ENCODE data around the gene ZNF565. TPM values are rescaled to one million over a fixed set of nuclear protein-coding genes. Genes with fewer than 3 reads are reported as not detected.

ZNF565 gene
- total and polyA plus RNA-seq, 3 donors from 2014 or later: 7.7 to 11.6 (median 10.3) TPM

DNA sequence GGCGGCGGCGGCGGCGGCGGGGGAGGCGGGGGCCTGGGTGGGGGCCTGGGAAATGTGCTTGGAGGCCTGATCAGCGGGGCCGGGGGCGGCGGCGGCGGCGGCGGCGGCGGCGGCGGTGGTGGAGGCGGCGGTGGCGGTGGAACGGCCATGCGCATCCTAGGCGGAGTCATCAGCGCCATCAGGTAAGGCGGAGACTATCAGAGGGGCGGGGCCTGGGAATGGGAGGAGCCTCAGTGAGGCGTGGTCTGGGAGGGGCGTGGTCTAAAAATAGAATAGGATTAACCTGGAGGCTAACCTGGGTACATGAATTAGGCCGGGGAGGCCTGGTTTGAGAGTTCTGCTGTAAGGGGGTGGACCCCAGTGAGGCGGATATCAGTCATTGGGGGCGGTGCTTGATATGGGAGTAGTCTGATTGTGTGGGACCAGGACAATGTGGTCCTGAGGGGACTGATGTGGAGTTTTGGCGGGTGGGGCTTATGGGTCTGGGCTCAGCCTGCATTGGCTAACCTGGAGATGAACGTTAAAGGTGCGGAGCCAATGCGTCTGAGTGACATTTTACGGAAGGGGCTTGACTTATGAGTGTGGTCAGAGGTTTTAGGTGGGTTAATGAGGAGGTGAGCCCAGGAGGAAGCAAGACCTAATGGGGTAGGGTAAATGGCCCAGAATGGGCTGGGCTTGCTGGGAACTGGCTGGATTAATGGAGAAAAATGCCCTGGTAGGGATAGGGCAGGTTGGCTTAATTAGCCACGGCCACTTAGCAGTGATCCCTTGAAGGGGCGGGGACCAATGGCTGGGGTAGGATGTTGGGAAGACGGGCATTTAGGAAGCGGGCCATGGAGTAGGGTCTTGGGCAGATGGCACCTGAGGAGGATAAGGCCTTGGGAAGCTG is 73.2 kb downstream of the ZNF565 start:
- intact Hi-C loops (cut with DNase I; ENCODE audit: low total_unique reads): no loop called here
- Histone ChIP-seq H3K27ac (peak overlapping the region; percentile 95 to 96), H3K27me3 (no peaks in the 10 kb centered on the region), H3K9me3 (no peaks in the 10 kb centered on the region), H3K36me3 (ENCODE audit: low read depth, missing control alignments) (no peaks in the 10 kb centered on the region), H3K4me1 (peaks cover 8% of the 10 kb centered on the region), H3K4me3 (peak overlapping the region; percentile 87 to 94)
- TF ChIP-seq, protein P1, sequence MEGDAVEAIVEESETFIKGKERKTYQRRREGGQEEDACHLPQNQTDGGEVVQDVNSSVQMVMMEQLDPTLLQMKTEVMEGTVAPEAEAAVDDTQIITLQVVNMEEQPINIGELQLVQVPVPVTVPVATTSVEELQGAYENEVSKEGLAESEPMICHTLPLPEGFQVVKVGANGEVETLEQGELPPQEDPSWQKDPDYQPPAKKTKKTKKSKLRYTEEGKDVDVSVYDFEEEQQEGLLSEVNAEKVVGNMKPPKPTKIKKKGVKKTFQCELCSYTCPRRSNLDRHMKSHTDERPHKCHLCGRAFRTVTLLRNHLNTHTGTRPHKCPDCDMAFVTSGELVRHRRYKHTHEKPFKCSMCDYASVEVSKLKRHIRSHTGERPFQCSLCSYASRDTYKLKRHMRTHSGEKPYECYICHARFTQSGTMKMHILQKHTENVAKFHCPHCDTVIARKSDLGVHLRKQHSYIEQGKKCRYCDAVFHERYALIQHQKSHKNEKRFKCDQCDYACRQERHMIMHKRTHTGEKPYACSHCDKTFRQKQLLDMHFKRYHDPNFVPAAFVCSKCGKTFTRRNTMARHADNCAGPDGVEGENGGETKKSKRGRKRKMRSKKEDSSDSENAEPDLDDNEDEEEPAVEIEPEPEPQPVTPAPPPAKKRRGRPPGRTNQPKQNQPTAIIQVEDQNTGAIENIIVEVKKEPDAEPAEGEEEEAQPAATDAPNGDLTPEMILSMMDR (IDR thresholded peaks at IDR 0.05): no peak
- peak; percentile 49 for TF ChIP-seq POLR2A (IDR thresholded peaks at IDR 0.05)
- WGBS, 2 donors: 22 to 23% methylated on average over 29 to 34 of the region's 42 CpGs
- peak; percentile 91 for DNase-seq

- WGBS, 2 donors: 0% methylated on average over 9 to 31 of the region's 31 CpGs
- Histone ChIP-seq H3K9me3 (no peaks in the 10 kb centered on the region), H3K36me3 (ENCODE audit: low read depth, missing control alignments) (no peaks in the 10 kb centered on the region), H3K27ac (peak overlapping the region; percentile 95 to 96), H3K4me3 (peak overlapping the region; percentile 87 to 94), H3K4me1 (peaks cover 8% of the 10 kb centered on the region), H3K27me3 (no peaks in the 10 kb centered on the region)
- TF ChIP-seq, protein P1 (IDR thresholded peaks at IDR 0.05): no peak
- no peak for TF ChIP-seq POLR2A (IDR thresholded peaks at IDR 0.05)
- peak; percentile 36 for DNase-seq
- intact Hi-C loops (cut with DNase I; ENCODE audit: low total_unique reads): no loop called here
Observed at GRCh38 chr19:36140304-36141038, 74.0 kb downstream of the ZNF565 start.

DNA sequence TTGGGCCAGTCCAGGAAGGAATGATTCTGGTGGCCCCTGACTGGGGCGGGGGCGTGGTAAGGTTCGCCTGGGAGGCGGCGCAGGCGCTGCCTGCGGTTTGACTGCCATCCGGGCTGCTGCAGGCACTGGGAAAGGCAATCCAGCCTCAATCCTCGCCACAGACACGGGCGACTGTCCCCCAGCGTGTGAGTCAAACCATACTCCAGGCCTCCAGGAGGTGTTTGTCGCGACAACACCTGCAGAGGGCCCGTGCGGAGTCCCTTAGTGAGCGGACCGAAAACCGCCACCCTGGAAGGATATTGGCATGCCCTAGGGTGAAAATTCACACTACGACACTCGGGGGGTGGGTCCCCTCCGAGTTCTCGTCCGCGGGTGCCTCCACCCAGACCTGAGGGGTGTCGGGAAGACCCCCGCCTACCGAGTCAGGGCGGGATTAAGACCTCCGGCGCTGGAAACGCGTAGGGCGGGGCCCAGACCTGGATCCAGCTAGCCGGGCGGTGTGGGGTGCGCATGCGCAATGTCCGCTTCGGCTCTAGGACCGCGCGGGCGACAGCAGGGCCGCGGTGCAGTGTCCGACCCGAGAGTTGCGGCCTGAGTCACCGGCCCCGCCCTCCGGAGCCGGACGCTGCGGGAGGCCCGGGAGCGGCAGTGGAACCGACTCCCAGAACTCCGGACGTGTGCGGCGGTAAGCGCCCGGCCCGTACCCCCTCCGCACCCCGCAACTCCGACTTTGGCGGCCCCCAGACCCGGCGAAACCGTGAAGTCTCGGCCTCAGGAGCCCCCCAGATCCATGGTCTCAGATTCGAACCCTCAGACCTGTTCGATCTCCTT is 74.8 kb downstream of the ZNF565 start, which contains the start of gene CAPNS1:
CAPNS1 (plus strand) TSS at position 594 of the 831 bp plus-strand sequence. CDS start 946 bp downstream, outside the sequence.
- intact Hi-C loops (cut with DNase I; ENCODE audit: low total_unique reads): no loop called here
- TF ChIP-seq, protein P1 (IDR thresholded peaks at IDR 0.05): peak in 1 of 3 experiments; percentile 11
- peak; percentile 56 for TF ChIP-seq POLR2A (IDR thresholded peaks at IDR 0.05)
- WGBS, 2 donors: 0 to 1% methylated on average over 9 to 74 of the region's 75 CpGs

DNA sequence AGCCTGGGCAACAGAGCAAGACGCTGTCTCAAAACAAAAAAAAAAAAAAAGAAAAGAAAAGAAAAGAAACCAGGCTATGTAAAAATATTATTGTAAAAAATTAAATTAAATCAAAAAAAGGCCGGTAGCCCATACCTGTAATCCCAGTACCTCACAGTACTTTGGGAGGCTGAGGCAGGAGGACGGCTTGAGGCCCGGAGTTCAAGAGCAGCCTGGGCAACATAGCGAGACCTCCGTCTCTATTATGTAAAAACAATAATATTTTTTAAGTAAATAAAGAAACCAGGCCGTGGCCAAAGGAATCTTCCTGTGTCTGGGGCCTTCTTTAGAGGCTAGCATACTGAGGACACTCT is 75.4 kb downstream of the ZNF565 start:
- intact Hi-C loops (cut with DNase I; ENCODE audit: low total_unique reads): no loop called here
- H3K36me3 ChIP-seq (ENCODE audit: low read depth, missing control alignments): no peaks in the 10 kb centered on the region
- peaks cover 8% of the 10 kb centered on the region for H3K4me1 ChIP-seq
- H3K27ac ChIP-seq: peak overlapping the region; percentile 95 to 96
- H3K27me3 ChIP-seq: no peaks in the 10 kb centered on the region
- WGBS, 2 donors: 35 to 41% methylated on average over 7 of the region's 7 CpGs
- TF ChIP-seq, protein P1 (IDR thresholded peaks at IDR 0.05): no peak
- TF ChIP-seq POLR2A (IDR thresholded peaks at IDR 0.05): no peak
- peak overlapping the region; percentile 87 to 94 for H3K4me3 ChIP-seq
- no peaks in the 10 kb centered on the region for H3K9me3 ChIP-seq
- DNase-seq: no peak

More for the DNA sequence above, 74.8 kb downstream of the ZNF565 start, which contains the start of gene CAPNS1:
- Histone ChIP-seq H3K27ac (peak within 1 kb of the TSS; percentile 95 to 96), H3K27me3 (no peaks in the 10 kb centered on the region), H3K9me3 (no peaks in the 10 kb centered on the region), H3K4me1 (peaks cover 8% of the 10 kb centered on the region), H3K4me3 (peak within 1 kb of the TSS; percentile 87 to 94), H3K36me3 (ENCODE audit: low read depth, missing control alignments) (no peaks in the 10 kb centered on the region)
- peak; percentile 97 for DNase-seq

Measured in testis (tissue), 3 donors.